GM12875 (cell line): ENCODE data around the gene AKT3.

Experiments used
- H3K4me3 ChIP-seq: one replicate; pipeline ENCODE4 v1.5.1; 2011; ENCODE audit warnings: low read depth, low read length, control low read depth
- CTCF ChIP-seq: IDR thresholded peaks from 2 replicates; pipeline ENCODE4 v1.5.1; 2011; ENCODE audit warnings: low read depth, mild to moderate bottlenecking, control low read depth, inconsistent platforms, low read length, moderate library complexity, borderline replicate concordance; ENCODE audit not compliant: insufficient read depth

The AKT3 gene

GRCh38 chr1:243849421-243850201 is 432 bp downstream of the AKT3 start:
- TF ChIP-seq CTCF: no peak
- peak overlapping the region; percentile 80 for H3K4me3 ChIP-seq

GRCh38 chr1:243848858-243849420 is 1.1 kb downstream of the AKT3 start:
- H3K4me3 ChIP-seq: peak overlapping the region; percentile 80
- TF ChIP-seq CTCF: no peak

GRCh38 chr1:243848165-243848857 is 1.7 kb downstream of the AKT3 start:
- H3K4me3 ChIP-seq: no peak overlapping the region
- TF ChIP-seq CTCF: no peak

GRCh38 chr1:243846761-243847160 is 3.3 kb downstream of the AKT3 start:
- H3K4me3 ChIP-seq: no peak overlapping the region
- TF ChIP-seq CTCF: no peak

- H3K4me3 ChIP-seq: no peak overlapping the region
- no peak for TF ChIP-seq CTCF
These were observed 4.2 kb downstream of the AKT3 start for GRCh38 chr1:243845888-243846287.

GRCh38 chr1:243844186-243844585 is 5.9 kb downstream of the AKT3 start:
- no peak for TF ChIP-seq CTCF
- H3K4me3 ChIP-seq: no peak overlapping the region
